HG02981 (cell line): ENCODE measurements around the gene RUNX2.

Experiments
- ATAC-seq: cut with Tn5 transposase; IDR thresholded peaks from one replicate; pipeline ENCODE4 v1.9.1; 2021; ENCODE audit warnings: mild to moderate bottlenecking, moderate library complexity; ENCODE audit not compliant: unreplicated experiment

RUNX2 gene

DNA sequence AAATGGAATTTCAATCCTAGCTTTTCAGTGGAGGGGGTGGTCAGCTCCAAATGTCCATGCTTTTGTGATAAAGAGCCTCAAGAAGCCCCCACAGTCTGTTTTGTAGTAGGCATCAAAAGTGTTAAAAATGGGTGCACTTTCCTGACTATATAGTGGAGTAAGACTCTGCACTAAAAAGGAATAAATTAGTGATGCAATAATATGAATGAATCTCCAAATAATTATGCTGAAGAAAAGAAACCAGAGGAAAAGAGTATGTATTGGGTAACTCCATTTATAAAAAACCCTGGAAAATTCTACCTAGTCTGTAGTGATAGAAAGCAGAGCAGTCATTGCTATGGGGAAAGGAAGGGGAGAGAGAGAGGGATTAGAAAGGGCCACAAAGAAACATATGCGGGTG lies 360.1 kb downstream of the RUNX2 start:
- no peak for ATAC-seq

DNA sequence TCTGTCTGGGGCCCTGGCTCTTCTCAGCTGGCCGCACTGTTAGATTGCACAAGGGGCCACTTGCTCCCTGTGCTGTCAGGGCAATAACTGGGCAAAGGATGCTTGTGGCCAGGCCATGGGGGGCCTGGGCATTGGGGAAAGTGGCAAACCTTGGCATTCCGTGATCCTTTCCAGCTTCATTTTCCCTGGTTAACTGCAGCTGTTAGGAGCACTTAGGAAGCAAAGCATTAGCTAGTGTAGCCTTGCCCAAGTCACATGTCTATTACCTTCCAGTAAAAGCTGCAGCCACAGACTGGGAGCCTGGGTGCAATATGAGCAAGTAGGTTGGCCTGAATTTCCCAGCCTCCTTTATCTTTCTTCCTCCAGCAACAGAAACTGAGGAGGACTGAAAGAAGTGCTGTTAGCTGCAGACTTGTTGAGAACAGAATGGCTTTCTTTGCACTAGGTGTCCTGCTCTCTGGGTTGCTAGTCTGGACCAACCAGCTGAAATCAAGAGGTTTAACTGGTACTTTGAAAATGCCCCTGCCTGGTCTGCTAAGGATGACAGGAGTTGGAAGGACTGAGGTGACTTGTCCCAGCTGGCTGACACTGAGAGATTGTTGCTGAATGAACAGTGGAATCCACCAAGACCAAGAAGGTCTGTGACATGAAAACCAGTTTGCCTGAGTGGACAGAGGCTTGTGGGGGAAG lies 361.9 kb downstream of the RUNX2 start:
- ATAC-seq = no peak

DNA sequence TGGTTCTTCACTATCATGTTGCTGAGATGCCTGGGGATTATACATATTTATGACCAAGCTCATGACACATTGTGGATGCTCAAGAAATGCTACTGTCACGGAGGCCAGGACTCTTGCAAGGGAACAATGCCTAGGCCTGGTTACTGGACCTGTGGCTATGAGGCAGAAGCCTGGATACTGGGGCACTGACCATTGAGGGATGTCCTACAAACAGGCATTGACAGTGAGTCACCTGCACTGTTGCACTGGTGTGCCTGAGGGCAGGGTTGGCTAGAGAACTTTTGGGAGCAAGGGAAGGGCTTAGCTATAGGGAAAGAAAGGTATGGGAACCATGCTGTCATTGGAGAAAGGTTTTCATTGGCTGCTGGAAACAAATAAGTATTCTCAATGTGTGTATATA lies 362.7 kb downstream of the RUNX2 start:
- ATAC-seq = no peak

DNA sequence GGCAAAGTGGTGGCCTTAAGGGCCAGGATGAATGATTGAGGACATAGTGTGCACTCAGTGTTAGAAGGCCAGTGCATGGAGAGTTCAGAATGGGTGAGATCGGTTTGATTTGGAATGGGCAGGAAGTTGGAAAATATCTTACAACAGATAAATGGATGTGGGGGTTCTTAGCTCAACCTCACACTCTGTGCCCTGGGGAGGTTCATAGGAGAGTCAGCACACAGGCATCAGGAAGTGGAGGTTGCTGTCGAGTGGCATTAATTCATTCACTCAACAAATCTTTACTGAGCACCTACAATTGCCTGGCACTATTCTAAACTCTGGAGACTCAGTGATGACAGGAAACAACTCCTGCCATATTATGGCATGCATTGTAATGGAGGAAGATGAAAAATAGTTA lies 363.3 kb downstream of the RUNX2 start:
- ATAC-seq = no peak

DNA sequence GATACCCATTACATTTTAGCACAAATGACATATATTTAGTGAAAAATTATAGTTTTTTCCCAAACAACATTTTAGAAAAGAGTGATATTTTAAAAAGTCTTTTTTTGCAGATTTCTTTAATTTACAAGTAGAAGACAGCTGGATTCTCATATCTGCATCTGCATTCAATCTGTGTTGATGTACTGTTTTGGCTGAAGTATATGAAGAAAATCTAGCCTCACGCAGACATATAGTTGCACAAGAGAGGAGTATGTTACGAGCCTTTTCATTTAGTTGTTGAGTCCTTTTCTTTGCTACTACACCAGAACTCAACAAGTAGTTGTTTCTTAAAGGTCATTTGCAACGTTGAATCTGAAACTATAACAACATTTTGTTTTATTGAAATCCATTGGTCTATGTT lies 363.9 kb downstream of the RUNX2 start:
- ATAC-seq = no peak

DNA sequence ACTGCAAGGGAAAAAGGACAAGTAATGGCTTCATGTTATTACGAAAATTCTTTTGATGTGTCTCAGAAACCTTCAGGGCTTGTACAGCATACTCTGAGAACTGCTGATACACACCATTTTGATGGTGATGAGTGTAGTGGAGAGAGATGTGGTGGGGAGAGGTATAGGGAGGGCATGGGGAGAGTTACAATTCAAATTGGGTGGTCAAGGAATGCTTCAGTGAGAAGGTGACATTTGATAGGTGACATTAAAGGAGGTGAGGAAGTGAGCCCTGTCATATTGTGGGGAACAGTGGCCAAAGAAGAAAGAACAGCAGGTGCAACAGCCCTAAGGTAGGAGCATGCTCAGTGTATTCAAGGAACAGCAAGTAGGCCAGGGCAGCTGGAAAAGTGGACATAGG lies 368.6 kb downstream of the RUNX2 start:
- ATAC-seq = no peak

DNA sequence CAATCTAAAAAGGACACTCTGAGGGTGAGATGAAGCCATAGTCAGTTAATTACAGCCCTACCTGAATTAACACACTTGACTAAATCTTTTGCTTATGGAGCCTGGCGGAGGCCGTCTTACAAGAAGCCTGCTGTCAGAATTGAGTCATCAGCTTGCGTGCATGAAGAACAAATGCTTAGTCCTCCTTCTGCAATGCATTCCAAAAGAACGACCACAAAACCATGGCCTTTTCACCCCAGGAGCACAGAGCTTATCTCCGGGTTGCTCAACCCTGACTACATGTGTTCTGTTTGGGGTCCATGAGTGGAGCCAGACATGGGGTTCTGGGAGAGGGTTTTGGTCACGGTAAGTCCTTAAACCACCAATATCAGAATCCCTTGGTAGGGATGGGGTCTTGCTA lies 369.5 kb downstream of the RUNX2 start:
- ATAC-seq = peak; percentile 68

DNA sequence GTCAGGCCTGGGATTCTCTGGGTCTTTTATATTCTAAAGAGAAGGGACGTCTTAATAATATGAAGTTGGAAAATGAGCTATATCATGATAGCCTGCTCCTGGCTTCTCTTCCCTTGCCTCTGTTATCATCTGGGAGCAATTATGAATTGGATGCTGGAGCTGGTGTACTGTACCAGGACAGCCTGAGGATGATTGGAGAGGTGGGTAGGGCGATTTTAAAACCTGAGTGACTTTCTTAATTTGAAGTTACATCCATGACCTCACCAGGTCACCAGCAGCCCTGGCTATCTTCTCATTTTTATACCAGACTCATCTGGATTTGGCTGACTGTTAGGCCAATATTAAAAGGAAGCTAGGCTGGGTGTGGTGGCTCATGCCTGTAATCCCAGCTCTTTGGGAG lies 369.9 kb downstream of the RUNX2 start:
- no peak for ATAC-seq

DNA sequence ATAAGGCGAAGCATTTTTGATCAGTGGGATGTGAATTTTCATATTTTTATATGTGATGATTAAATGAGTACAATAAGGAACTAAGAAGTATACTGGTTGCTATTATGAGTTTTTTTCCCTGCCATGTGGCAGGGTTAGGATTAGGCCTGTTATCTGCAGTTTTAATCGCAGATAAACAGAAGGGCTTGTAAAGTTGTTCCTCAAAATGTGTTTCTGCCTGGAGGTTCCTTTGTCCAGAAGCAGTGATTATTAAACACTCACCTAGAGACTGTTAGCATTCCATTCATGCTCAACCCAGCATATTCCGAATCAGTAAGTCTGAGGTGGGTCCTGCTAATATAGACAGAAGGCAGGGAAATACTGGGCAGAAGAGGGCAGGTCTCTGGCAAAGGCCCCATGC lies 371.5 kb downstream of the RUNX2 start:
- ATAC-seq = no peak

DNA sequence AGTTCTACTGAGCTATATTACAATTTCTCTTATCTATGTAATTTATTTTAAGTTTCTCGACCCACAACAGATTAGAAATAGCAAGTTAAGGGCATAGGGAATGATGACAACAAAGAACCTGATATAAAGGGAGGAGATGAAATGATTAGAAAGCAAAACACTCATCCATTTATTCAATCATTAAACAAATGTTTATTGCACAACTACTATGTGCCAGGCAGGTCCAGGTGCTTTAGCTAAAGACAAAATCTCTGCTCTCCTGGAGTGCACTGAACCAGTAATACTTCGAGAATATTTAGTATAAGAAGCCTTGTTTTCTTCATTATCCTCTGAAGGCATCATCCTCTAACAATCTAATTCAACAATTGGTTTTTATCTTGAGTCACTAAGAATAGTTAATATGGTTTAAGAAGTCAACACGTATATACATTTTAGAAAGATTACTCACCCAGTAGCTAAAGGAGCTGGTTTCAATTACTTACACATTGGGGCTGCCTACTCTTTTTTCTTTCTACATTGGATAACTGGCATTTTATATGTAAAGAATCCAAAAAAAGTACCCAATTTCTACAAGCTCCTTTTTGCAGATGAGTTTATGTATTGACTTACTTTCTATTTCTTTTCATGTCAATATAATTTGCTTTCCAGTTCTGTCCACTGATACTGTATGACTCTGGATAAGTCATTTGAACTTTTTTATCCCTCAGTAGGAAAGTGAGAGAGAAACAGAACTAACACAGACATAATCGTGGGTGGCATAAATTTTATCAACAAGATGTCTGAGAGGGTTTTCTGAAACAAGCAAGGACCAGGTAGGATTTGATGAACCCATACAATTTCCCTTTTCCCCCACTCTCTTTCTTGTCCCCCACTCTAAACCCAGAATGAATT lies 375.0 kb downstream of the RUNX2 start:
- no peak for ATAC-seq

DNA sequence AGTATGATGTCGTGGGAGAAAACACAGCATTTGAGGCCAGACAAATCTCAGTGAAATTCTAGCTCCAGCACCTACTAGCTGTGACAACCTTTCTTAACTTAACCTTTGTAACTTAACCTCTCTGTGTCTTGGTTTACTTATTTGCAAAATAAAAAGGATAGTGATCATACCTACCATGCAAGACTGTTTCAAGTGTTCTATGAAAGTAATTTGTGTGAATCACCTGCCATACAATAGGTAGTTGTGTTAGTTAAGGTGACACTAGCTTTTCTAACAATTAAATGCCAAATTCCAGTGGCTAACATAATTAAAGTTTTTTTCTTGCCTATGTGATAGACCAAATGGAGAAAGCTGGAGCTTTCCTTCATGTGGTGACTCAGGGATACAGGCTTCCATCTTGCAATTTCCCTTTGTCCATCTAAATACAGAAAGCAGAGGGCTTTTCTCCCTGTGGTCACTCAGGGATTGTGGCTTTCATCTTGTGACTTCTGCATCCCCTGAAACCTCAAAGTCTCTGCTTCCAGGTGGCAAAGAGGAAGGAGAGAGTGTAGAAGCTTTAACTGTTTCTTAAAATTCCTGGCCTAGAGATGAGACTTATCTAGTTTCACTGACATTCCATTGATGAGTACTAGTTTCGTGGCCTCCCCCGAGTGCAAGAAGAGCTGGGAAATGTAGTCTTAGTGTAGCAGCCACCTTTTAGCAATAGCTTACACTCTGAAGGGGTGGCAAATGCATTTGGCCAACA lies 376.1 kb downstream of the RUNX2 start:
- ATAC-seq = no peak

DNA sequence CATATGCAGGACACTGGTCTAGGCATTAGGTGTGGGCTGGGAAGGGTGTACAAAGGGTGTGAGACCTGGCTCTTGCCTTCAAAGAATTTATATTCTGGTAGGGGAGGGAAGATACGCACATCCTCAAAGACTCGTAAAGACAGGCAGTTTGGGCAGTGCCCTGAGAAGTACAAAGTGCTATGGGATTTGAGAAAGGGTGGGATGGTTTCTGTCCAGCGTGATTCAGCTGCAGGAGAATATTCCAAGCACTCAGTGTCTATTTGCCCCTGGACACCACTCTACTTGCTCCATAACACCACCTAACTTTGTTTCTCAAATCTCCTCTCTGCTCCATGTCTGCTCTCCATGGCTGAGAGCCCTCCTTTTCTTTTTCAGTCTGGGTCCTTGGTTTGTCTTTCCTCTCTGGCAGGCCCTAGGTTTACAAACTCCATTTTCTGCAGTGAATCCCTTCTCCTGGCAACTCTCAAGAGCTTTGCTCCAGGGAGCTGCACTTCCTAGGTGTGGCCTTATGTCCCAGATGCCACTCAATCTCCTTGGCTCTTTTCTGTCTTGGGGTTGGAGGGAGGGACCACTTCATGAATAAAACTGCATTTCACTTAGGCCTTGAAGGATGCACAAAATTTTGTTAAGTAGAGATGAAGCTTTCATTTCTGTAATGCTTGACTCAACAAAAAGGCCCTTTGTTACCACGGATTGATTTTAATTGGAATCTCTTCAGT lies 377.2 kb downstream of the RUNX2 start:
- ATAC-seq = no peak

DNA sequence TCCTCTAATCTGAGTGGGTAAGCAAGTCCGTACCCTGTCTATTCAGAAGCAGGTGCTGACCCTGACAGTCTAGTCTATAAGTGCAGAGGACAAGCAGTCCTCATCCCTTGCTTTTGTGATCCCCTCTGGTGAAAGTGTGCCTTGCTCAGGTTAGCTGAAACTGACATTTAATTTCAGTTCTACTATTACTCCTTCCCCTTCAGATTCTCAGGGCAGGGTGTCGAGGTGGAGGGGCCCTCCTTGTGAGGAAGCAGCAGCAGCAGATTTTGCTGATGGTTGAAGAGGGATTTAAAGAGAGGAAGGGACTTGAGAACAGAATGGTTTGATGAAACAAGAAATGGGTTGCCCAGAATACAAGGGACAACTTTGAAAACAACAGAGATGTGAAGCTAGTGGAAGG lies 378.2 kb downstream of the RUNX2 start:
- peak; percentile 27 for ATAC-seq

DNA sequence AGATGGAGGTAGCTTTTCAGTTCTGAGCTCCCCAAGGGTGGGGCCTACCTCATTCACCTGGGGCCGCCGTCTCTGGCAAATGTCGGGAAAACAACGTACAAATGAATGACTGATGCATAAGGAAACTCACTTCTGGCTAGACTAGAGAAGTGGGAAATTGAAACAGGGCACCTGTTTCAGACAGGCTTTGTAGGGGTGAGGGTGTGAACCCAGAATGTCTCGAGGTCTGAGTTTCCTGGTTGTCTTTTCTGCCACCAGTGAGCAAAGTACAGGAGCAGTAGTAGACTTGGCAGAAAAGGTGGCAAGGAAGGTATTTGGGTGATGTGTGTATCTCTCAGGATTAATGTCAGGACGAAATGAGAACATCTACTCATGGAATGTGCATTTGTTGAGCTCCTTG lies 379.0 kb downstream of the RUNX2 start:
- no peak for ATAC-seq

DNA sequence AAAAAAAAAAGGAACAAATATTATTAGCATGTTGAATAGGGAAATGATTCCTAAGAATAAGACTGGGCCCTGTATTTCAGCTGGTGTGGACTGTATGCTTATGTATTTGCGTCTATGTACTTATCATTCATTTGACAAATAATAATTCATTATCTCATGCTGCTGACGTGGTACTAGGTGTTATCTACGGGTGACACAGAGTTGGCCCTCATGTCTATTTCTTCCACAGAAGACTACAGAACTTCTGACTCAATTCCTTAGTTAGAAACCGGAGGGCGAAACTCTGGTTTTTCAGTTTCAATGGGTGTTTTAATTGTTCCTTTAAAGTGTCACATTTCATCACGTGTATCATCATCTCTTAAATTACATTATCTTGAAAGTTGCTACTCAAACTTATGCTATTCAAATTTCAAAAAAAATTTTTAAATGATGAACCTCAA lies 381.7 kb downstream of the RUNX2 start:
- peak; percentile 63 for ATAC-seq

DNA sequence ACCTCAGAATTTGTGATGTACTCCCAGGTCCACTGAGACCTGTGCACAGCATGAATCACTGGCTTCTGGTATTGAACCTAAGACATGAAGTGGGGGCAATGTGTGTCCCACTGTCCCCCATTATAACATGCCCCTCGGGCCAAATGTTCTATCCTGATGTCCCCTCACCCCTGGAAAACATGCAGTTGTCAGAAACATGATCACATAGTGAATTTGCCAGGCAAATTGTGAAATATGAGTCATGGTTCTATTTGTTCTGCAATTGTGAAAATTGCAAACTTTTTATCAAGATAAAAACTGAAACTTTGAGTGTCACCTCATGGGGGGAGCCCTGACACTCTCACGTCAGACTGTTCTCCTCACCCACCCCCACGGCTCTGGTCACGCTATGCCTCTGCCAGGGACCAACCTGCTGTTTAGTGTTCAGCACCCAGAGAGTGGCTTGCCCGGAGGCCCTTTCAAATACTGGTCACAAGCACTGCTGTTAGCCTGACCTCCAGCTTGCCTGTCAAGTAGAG lies 382.2 kb downstream of the RUNX2 start:
- ATAC-seq = peak; percentile 68

DNA sequence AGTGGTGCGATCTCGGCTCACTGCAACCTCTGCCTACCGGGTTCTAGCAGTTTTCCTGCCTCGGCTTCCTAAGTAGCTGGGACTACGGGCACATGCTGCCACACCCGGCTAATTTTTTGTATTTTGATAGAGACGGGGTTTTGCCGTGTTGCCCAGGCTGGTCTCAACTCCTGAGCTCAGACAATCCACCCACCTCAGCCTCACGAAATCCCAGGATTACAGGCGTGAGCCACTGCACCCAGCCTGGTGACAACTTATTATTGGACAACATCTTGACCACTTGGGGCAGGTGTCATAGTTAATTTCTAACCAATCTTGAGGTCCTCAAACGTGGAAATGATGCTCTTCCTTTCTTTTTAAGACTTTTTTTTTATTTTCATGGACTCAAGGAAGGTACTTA lies 383.9 kb downstream of the RUNX2 start:
- ATAC-seq = no peak

DNA sequence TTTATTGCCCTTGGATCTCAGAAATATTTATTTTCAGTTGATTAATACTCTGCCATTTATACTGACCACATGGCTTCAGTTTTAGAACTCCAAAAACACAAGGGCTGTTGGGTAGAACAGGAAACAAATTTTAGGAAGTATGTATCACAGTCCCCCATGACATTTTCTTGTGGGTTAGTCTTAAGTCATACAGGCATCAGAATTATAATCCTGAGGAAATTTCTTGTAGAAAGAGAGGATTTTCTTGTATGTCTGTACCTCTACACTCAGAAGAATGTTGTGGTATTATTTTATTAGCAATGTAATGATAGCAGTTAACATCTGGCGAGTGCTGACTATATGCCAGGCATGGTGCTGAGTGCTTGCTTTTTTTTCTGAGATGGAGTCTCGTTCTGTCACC lies 384.7 kb downstream of the RUNX2 start:
- no peak for ATAC-seq
